Pons (tissue), 1 donor: ENCODE results near the gene ANKRD12.
A peak's percentile ranks its signal among the peaks of the same experiment; 100 is the strongest.
"Not testable (repeated sequence)": the region's sequence is repeated elsewhere in the genome, so short reads cannot be mapped to it uniquely, and the experiment has no call there.

ENCODE experiments used
- DNase-seq: peaks from one replicate; pipeline ENCODE4 v3.0.0-alpha.2; 2016; ENCODE audit warnings: low spot score

The ANKRD12 gene

DNA sequence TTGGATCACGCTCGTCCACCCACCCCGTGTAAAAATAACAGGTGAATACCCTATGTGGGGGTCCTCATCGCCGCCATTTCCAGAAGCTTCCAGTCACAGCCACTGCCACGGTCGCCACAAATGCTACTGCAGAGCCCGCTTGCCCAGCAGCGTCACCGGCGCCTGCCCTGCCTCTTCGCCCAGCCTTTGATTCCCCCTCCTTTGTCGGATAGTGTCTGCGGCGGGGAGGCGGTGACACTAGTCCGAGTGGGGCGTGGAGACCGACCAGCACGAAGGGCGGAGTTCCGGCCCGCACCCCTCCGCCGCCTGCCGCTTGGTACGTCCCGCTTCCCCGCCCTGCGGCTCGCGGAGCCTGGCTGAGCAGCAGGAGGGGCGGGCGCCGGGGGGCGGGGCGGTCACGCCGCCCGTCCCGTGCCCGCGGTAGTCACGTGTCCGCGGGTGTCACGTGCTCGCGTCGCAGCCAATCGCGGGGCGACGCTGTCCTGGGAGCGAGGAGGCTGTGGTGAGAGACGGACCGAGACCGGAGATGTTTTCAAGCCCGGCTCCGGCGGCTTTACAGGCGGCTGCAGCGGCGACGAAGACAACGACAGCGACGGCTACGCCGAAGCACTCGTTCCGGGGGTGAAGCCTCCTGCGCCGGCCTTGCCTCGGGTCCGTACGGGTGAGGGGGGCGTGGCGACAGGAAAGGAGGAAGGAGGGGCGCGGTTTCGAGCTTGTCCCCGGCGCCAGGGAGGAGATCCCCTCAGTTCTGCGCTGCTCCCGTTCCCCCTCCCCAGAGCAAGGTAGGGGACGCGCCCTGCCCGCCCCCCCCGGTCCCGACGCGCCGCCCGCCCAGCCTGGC, at the start of gene ANKRD12:
Gene ANKRD12, plus strand, starts transcription at position 467 of the 841 bp plus-strand sequence. CDS start 45,652 bp downstream, outside the sequence.
- DNase-seq, result peak; percentile 96

DNA sequence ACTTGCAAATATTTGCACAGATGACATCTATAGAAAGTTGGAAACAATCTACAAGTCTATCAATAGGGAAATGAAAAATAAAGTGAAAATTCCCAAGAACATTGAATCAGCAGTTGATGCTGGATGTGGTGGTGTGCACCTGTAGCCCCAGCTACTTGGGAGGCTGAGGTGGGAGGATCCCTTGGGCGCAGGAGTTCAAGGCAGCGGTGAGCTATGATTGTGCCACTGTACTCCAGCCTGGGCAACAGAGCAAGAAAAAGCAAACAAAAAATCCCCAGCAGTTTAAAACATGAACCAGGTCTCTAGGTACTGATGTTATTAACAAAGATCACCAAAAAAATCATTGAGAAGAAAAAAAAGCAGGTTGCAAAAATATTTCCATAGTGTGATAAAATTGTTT, 49.4 kb upstream of the ANKRD12 start:
- no peak for DNase-seq

DNA sequence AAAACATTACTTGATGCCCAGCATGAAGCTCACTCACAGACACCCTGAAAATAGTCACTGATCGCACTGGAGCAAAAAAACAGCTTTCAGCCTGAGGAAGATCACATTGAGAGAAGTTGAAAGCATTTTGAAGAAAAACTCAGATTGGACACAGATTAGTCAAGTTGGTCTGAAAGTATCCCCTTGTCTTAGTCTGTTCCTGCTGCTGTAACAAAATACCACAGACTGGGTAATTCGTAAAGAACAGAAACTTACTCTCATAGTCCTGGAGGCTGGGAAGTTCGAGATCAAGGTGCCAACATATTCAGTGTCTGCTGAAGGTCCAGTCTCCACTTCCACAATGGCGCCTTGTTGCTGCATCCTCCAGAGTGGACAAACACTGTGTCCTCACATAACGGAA, 48.3 kb upstream of the ANKRD12 start:
- no peak for DNase-seq

DNA sequence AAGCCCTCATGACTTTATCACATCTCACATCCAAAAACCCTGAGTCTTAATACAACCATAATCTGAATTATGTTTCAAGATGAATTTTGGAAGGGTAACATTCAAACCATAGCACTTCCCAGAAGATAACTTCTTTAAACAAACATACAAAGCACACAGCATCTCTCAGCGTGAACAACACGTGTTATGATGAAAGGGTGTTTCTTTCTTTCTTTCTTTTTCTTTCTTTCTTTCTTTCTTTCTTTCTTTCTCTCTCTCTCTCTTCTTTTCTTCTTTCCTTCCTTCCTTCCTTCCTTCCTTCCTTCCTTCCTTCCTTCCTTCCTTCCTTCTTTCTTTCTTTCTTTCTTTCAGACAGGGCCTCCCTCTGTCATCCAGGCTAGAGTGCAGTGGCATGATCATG, 47.9 kb upstream of the ANKRD12 start:
- DNase-seq, result not testable (repeated sequence)

DNA sequence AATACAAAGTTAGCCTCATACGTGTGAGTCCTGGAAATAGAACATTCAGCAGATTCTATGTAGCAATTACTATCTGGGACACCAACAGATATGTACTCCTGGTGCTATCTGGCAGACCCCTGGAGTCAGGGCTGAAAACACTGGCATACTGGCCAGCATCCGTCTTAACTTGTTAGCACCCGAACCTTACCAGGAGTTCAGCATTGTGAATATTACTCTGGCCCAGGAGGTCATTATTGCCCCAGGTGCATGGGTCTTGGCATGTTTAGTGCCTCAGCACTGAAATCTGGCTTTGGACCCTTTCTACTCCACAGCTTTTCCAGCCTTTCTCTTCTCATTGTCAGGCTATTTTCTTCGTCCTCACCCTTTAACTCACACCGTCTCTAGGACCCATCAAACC, 46.0 kb upstream of the ANKRD12 start:
- DNase-seq, result no peak

DNA sequence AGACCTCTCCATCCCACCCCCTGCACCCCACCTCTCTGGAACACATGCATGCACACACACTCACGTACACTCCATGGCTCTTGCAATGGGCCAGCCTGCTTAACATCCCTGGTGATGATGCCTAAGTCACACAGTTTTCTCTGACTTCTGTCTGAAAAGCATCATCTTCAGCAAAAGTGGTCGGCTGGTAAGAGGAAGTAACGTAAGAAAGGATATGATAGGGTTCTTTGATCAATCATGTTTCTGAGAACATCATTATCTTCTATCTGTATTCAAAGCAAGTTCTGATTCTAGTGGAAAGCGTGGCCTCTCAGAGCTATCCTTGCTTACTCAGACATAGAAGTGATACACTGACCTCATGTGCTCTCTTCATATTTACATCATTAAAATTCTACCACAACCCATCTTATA, 45.5 kb upstream of the ANKRD12 start:
- DNase-seq, result no peak

DNA sequence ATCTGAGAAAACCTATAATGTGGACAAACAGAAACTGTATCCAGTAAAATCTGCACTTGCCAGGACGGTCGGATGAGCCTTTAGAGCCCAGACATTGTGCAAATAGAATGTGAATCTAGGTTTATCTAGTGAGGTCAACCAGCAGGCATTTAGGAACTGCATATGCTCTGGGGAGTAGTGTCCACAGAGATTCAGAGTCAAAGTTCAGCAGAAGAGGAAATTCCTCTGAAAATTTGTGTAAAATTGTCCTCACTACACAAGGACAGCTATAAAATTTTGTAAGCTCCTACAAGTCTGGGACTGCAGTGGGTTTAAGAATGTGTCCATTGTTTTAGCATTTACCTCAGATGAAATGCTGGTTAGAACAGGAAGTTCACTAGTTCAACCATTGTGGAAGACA, 43.9 kb upstream of the ANKRD12 start:
- DNase-seq, result no peak

DNA sequence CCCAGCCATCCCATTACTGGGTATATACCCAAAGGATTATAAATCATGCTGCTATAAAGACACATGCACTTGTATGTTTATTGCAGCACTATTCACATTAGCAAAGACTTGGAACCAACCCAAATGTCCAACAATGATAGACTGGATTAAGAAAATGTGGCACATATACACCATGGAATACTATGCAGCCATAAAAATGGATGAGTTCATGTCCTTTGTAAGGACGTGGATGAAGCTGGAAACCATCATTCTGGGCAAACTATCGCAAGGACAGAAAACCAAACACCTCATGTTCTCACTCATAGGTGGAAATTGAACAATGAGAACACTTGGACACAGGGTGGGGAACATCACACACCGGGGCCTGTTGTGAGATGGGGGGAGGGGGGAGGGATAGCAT, 43.5 kb upstream of the ANKRD12 start:
- not testable (repeated sequence) for DNase-seq

DNA sequence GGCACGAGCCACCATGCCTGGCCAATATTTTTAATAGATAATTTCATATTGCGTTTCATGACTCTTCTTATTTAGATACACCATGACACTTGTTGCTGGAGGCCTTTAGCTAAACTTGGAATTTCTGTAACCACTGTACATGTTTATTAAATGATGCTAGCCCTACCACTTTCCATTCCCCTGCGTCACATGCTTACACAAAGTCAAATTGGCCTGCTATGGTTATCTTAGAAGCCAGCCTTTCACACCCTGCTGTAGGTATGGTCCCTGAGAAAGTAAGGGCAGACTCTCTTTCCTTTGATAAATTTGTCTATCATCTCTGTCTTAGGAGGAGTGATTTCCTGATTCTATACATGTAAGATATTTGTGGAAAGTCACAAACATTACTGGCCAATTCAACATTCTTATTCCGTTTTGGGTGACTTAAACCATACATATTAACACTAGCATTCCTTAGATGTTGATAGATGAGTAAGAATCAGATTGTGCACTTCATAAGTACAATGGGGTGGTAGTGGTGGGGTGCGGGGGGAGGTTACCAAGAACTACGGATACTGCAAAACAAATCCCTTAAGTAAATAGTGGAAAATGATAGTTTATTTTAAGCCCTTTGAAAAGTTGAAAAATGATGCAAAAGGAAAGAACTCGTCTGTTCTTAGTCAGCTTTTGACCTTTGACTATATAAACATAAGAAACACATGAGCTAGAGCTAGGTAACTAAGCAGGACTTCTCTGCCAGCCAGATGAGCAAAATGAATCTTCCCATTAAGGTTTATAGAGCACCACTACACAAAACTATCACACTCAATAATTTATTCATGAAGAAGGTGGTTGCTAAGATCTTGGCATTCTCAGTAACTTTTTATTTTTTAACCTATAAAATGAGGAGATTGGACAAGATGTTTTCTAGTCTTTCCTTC, 42.0 kb upstream of the ANKRD12 start:
- DNase-seq, result no peak

DNA sequence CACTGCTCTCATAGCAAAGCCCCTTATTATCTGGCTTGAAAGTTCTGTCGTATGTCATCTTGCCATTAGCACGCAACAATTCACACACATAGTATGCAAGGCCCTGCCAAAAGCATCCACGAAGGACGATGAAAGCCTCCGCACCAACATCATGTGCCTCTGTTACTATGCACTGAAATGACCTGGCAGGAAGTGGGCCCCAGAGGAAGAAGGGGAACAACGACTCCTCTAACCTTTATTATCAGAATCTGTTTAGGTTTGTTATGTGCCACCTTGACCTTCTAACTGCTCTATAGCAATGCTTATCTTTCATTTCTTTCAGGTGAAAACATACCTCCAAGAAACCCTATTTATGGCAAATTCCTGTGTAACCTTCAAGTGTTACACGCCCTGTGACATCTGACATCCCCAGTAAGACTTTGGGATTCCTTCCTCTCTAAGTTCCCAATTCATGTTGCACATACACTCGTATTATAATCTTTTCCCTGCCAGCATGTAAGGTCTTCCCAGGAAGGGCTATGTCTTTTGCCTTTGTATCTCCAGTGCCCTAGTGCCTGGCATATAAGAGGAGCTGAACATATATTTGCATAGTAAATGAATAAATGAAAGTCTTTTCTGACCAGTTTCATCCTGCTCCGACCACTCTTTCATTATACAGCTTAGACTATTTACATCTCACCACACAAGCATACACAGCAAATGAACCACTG, 41.1 kb upstream of the ANKRD12 start:
- no peak for DNase-seq

DNA sequence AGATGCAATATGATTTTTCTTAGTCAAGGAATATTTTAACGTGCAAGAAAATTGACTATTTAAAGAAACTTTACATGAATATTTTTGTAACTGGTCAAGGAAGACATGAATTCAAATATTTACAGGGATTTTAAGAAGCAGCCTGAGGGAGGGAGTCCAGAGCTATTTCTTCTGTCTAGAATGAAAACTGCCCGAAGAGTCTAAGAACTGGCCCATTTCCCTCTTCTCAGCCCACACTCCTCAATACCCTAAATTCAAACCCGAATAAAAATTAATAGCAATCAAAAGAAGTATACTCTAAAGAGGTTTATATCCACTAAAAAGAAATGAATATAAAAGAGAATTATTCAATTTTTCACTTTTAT, 40.6 kb upstream of the ANKRD12 start:
- no peak for DNase-seq

DNA sequence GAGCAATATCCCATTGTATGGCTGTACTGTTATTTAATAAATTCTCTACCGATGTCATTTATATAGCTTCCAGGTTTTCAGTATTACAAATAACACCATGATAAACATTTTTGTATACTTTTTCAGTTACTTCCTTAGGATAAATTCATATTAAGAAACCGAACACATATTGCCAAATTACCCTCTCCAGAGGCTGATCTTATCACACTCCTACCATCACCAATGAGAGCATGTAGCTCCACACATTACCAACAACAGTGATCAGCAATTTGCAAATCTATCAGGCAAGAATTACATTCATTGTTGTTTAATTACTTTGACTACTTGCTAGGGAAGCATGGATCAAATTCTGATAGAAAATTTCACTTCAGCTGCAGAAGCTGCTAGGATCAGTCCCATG, 39.9 kb upstream of the ANKRD12 start:
- no peak for DNase-seq

DNA sequence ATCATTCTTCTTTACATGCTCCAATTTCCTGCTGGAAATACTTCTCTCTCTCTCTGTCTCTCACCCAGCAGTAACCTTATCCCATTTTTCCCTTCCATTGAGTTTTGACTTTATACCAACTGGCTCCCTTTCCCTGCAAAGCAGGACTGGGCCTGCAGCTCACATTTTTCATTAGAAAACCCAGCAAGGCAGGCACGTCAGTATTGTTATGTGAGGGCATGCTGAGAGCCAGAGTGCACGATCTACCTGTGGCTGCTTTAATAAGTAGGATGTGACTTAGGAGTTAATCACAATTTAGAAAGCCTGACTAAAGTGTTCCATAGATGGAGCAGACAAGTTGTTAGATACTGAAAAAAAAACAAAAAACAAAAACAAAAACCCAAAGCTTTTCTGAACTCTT, 39.2 kb upstream of the ANKRD12 start:
- no peak for DNase-seq

DNA sequence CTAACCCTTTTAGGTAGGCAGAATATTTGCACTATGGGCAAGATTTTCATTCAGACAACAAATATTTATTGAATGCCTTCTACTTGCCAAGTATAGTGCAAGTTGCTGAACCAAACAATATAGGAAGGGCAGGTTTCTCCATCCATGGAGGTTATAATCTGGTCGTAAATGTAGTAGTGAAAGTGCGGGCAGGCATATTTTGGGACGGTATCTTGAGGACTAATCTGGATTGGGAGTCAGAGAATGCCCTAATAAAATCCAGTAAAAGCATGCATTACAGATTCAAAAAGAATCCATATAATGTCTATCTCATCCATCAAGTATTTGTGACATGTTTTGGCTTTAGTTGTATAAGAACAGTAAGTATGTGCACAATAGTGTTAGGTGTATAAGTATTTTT, 35.8 kb upstream of the ANKRD12 start:
- no peak for DNase-seq

DNA sequence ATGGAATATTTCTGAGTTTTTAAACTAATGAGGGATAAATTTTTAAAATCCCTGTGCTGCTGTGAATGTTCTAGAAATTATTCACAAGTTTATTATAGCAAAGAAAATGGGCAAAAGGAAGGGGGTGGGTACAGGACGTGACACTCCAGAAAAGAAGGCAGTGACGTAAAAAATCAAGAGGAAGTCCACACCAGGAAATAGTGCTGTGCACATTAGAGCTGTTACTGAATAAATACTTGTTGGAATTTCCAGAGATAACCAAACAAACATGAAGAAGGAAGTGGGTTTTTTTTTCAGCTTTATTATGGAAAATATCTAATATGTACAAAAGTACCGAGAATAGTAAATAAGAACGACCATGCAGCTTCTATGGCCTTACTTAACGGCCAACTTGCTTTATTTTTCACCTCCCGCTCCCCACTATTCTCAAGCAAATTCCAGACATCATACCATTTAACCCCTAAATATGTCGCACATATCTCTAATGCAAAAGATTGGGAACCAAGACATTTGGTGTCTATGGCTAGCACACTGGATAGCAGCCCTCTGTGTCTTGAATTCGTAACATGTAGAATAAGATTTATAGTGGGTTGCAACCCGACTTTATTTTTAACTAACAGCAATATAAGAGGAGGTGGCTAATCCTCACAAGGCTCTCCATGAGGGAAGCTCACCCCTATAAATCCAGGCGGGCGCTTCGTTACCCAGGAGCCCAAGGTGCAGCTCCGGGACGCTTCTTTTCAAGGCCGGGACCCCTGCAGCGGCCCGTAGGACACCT, 34.7 kb upstream of the ANKRD12 start:
- peak; percentile 70 for DNase-seq

DNA sequence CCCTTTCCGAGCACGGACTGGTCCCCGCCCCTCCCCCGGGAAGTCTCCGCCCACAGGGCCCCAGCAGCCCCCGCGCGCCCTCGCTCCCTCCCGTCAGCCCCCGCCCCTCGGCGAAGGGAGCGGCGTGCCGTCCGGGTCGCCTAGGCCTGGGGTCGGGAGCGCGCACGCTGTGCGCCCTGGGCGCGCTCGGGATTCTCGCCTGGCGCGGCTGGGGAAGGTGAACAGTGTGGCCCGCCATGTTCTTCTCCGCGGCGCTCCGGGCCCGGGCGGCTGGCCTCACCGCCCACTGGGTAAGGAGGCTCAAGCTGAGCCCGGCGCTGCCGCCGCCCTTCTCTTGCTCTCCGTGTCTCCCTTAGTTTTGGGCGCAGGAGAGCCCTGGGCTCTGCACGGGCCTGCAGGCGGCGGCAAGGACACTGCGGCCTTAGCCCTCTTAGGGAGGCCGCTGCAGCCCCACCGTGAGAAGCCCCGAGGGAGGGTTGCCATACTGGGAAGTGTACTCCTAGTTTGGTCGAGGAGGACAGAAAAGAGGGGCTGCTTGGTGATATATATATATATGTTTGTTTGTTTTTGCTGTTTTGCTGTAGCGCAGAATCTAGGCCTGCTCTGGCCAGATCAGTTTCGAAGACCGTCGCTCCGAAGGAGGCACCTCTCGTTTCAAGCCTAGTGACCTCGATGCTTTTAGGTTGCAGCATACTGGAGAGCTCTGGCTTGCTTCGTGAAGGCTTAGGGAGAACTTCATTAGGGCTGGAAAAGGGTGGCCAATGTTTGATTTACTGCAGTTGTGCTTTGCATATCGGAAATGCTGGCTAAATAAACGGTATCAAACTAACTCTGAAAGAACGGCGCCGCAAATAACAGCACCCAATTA, 33.8 kb upstream of the ANKRD12 start, which contains the start of gene NDUFV2:
Gene NDUFV2, plus strand, starts transcription at position 192 of the 868 bp plus-strand sequence. Its CDS starts 45 bp downstream, at position 237.
- peak; percentile 93 for DNase-seq

DNA sequence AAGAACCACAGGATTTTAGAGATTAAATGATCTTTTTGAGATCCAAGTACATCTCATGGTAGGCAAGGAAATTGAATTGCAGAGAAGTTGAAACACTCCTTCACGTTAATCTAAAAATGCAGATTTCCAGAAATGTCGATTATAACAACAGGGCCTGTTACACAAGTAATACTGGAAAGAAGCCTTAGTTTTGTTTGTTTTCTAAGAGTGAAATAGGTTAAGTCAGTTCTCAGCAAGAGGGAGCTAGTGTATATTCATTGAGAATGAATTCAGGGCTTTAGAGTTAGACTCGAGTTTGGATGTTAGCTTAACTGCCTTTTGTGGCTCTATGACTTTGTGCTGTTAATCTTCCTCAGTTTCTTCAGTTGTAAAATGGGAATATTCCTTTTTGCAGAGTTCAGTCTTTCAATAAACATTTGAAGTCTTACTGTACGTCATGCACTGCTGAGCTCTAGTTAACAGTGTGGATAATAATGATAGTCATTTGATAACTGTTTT, 33.2 kb upstream of the ANKRD12 start:
- peak; percentile 80 for DNase-seq

DNA sequence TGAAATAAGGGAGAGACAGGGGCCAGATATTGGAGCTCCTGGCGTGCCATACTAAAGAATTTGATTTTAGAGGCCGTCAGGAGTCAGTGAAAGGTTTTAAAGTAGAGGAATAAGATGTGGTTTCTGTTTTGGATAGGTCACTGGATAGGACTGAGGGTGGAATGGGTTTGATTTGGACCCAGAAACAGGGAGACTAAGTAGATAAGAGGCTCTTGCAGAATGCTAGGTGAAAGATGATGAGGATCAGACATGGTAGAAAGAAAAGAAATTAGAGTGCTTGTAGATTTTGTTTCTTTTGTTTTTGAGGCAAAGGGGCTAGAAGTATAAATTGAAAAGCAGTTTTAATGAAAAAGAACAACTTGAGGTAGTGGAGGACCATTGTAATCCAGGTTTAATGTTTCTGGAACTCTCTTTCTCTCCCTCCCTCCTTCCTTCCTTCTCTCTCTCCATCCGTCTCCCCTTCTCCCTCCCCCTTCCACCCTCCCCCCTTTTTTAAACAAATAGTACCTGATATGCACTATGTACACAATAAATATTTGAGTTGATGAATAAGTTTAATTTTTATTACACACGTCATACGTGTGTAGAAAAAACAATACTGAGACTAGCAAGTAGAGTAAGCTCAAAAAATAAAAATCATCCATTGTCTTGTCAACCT, 32.2 kb upstream of the ANKRD12 start:
- no peak for DNase-seq

DNA sequence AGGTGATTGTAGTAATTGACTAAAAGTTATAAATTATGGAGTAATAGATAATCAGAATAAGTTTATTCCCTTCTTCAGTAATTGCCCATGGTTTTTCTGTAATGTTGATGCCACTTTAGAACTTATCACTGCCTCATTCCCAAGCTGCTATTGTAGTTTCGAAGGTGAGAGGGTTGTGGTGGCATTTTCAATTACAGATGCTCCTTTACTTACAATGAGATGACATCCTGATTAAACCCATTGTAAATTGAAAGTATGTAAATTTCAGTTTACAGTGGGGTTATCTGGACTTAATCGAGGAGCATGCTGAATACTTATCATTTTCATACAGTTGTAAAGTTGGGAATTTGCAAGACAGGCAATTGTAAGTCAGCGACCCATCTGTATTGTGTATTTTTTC, 31.2 kb upstream of the ANKRD12 start:
- no peak for DNase-seq

DNA sequence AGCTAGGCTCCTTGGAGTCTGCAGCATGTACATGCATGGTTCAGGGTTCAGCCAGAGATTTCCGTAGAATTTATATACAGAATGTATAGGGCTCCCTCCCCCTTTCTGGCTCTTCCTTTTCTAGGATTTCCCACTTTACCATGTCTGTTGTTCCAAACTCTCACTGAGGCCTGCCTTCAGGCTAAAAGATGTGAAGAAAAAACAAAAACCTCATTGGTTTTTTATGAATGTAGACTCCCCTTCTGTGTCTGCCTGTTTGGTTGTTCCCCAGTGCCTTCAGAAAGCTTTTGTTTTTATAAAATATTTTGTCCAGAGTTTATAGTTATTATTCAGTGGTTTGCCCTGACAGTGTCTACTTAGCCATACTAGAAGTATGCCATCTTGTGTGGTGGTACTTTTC, 30.5 kb upstream of the ANKRD12 start:
- no peak for DNase-seq
